Stimulated activated CD8-positive, alpha-beta memory T cell treated with anti-CD3 and anti-CD28 coated beads, Interleukin-4, amount 100 ng/mL, for 48 hours (primary cell): ENCODE measurements around the gene TMEM106B.

Experiments
- DNase-seq: peaks from one replicate; pipeline ENCODE4 v3.0.0-alpha.2; 2020

TMEM106B gene

DNA sequence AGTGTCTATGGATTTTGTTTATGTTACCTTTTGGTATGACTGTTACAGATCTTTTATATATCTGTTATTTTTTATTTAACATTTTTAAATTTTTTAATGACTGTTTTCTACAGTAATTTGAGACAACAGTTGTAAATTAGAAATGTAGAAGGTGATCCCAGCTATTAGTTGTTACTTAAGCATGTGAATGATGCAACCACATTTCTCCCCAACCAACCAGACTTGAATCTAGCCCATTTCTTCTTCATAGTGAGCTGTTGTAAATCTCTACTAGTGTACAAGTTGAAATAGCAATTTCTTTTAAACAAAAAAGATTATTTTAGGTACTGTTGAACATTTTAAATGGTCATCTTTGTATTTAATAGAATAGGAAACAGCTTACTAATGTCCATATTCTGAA, 18.0 kb downstream of the TMEM106B start:
- no peak for DNase-seq

DNA sequence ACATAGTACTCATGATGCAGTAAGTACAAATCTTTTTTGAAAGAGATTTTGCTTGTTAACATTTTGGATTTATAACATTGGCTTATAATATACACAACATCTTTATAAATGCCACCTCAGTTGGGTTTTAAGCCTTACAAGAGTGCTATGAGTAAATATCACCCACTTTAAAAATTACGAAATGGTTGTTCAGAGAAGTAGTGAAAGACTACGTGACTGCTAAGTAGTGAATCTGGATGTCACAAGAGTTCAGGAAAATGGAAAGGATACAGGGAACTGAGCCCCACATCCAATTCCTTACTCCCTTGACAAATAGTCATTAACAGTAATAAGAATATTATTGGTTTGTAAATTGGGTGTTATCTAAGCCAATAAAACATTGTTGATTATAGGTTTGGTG, 20.0 kb downstream of the TMEM106B start:
- DNase-seq, result no peak

DNA sequence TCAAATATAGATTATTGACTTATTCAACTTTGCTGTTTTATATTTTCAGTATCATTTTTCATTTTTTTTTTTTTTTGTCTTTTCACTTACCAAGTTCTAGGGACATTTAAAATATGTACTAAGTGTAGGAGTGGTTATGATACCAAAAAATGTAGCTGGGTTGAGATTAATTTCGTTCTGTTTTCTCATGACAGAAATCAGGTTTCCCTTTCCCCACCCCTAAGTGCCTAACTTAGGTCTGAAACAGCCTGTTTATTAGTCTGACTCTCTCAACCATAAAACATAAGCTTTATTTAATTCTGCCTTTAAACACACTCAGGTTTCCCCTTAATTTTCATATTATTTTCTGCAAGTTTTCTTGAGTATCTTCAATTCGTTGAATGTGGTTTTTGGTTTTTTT, 22.1 kb downstream of the TMEM106B start:
- DNase-seq, result no peak

DNA sequence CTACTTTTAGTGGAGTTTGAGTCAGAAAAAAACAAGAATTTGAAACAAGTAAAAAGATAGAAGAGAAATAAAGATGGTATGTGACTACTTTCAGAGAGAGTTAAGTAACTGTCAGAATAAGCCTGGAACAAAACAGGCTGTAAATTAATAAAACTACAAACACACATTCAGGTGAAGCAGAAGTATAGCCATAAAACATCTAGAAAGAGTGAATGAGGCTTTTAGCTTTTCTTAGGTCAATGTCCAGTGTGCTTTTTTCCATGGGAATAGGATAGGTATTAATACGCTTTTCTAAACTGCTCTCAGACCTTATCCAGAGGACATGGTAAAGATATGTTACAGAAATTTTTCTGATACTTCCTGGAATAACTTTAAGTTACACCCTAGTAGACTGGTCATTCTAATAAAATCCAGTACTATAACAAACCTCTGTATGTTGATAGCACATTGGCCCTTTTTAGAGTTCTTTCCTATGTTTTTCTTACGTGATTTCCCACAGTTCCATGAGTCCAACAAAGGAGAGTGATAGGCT, 23.3 kb downstream of the TMEM106B start:
- no peak for DNase-seq

DNA sequence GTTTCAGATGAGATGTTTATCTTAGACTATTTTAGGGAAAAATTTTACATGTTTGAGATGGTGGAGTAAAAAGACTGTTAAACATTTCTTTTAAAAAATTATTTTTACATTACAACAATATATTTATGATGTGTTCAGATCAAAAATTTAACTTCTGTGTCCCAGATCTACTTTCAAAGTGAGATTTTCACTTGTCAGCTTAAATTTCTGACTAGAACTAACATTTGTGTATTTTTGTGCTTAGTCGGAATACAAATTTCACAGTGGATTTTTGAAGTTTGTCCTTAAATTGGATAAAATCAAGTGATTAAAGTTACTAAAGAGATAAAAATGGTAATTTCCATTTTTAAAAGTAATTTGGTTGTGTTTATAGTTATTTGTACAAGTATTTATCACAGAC, 24.9 kb downstream of the TMEM106B start:
- no peak for DNase-seq

DNA sequence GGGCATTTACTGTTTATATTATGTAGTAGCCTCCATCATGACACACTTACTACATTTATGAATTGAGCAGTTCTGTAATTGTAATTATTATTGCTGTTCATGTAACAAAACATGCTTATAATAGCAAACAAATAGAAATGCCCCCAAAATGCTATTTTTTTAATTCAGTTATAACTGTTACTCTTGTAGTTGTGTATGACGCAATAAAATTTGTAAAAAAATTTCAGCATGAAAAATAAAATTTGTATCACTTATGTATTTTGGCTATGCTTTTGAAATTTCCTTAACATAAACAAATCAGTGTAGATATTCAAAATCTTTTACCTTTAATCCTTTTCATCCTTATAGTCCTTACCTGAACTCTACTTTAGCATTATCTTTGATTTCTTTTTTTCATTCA, 25.9 kb downstream of the TMEM106B start:
- DNase-seq, result no peak

DNA sequence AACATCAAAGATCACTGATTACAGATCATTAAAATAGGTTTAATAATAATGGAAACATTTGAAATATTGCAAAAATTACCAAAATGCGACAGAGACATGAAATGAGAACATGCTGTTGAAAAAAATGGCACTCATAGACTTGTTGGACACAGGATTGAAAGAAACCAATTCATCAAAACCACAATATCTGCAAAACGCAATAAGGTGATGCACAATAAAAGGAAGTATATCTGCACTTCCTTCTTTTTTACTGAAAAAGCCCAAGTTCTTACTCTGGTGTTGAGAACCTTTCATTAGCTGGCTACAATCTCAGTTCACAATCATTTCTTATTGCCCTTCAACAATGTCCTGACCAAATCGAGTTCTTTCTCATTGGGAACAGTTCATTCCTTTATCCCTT, 28.7 kb downstream of the TMEM106B start:
- DNase-seq, result no peak

DNA sequence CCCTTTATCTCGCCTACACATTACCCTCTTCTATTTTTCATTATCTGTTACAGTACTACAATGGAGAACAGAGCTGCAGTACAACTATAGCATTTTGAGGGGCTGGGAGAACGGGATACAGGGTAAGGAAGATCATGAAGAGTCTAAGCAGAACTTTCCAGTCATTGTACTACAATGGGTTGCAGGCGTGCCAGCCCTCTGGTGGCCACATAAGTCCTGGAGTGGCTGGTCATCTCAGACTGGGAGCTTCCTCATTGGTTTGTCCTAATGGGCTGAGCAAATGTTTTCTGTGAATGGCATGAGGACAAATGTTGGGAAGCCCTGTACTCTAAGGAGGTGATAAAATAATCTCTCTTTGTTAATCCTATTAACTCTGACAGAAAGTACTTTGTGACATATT, 33.0 kb downstream of the TMEM106B start:
- DNase-seq, result no peak

DNA sequence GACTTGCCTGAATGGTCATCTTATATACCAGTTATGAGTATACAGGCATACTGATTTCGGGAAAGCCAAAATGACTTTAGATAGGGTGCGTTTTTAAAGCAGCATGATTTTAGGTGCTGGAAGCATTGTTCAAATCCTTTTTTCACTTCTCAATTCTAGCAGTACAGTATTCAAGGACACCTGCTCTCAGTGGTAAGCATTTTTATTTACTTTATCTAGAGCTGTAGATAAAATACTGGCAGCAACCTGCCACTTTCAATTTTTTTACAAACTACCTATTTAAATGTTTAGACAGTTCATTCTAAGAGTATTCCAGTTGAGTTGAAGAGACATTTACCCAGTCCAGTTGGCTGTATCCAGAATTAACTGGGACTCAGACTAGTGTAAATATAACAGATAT, 33.6 kb downstream of the TMEM106B start:
- DNase-seq, result no peak

DNA sequence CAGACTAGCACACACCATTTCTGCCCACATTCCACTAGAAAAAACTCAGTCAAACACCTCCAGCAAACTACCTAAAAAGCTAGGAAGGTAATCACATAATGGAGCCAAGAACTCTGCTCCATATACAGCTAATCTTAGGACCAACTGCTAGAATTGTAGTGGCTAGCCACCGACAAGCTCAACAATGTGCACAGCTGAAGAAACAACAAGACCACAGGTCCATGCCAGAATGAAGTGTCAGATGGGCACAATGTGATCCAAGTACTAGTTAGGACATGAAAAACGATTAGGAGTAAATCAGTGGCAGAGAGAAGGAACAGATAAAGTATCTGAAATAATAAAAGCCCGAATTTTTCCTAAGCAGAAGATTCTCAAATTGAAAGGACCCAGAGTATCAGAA, 38.6 kb downstream of the TMEM106B start:
- no peak for DNase-seq

DNA sequence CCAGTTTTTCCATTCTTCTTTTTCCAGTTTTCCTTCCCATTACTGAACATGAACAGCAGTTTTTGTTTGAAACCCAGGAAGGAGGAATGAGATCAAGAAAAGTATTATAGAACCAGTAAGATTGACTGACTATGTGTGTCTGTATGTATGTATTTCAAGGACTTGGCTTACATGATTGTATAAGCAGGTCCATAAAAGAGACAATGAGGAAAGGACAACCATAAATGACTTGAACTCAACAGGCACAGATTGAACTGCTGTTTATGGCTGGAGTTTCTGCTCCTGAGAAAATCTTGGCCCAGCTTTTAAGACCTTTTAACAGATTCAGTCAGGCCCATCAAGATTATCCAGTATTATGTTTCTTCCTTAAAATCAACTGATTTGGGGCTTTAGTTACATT, 39.1 kb downstream of the TMEM106B start:
- DNase-seq, result no peak

DNA sequence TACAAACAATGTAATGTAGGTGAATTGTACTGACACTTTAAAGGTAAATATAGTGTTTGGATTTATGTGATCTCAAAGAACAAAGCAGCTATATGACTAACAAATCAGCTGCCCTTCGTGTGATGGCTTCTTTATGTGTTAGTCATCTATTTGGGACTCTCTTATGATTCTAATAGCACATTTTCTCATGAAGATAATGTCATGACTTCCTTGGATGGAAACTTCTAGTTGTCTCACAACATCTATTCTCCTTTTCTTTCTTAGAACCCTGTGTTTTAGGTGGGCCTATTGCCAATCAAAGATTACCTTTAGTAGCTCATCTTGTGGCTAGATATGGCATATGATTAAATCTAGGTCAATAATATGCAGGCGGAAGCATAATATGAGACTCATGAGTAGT, 45.0 kb downstream of the TMEM106B start:
- DNase-seq, result no peak

DNA sequence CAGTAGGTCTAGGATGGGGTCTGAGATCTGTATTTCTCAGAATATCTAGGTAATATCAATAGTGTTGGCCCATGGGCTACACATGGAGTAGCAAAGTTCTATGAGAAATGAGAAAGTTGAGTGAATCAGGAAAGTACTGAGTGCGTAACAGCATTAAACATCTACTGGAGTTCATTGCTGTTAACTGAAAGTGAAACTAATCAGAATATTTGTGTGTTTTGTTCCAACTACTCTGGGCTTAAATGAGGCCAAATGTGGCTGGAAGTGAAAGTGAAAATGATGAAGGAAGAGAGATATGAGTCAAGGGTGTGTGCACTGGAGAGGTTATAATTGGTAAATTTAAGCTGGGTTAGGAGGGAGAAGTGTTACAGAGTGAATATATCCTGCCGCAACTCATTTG, 46.5 kb downstream of the TMEM106B start:
- DNase-seq, result no peak

DNA sequence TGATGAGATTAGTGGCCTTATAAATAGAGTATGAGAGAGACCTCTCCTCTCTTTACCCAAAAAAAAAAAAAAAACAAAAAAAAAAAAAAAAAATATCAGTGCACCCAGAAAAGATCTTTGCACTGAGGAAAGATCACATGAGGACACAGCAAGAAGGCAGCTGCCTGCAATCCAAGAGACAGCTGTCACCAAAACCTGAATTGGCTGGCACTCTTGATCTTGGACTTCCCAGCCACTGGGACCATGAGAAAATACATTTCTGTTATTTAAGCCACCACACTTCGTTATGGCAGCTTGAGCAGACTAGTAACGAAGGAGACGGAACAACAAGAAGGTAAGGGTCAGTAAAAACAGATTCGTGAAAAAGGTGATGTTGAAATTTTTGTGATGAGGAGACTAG, 47.0 kb downstream of the TMEM106B start:
- DNase-seq, result no peak

DNA sequence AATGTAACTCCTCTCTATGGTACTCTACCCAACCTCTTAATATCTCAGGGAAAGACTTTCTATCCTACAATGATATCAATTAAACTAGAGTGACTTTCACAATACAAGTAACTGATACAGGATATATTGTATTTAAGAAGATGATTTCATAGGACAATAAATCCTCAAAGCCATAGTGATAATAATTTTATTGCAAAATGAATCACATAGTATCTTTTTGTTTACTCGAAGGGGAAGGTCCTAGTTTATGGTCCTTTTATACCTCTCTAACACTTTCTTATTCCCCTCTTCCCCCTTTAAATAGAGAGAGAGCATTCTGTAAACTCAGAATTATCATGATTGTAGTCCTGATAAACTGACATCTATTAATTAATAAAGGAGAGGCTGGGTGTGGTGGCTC, 56.4 kb downstream of the TMEM106B start:
- DNase-seq, result no peak

DNA sequence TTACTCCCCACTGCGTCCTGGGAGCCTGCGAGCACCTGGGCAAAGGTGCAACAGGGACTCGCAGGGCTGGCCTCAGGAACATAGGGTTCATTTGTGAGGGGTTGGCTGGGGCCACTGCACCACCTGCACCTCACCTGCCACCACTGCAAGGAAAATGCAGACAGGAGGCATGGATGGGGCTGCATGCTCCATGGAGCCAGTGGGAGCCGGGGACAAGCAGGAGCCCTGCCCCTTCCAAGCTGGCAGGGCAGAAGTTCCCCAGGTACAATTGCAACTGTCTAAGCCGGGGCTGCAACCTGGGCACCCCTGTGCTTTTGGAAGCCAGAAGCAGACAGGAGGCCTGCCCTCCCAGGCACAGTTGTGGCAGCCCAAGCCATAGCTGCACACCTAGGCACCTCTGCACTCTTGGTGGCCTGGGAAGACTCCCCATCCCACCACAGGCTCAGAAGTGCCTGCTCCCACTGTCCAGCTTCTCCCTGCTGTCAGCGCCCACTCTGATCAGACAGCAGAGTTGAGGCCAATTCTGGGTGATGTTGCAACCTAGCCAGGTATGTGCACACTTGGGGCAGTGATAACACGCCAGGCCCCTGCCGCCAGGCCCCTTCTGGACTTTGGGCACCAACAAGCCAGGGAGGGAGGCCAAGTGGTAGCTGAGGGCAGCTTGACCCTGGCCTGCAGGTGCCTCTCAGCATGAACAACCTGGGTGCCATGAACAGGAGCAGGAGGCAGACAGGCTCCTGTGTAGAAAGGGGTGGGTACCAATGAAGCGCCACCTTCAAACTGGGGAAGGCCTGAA, 58.2 kb downstream of the TMEM106B start:
- DNase-seq, result no peak

DNA sequence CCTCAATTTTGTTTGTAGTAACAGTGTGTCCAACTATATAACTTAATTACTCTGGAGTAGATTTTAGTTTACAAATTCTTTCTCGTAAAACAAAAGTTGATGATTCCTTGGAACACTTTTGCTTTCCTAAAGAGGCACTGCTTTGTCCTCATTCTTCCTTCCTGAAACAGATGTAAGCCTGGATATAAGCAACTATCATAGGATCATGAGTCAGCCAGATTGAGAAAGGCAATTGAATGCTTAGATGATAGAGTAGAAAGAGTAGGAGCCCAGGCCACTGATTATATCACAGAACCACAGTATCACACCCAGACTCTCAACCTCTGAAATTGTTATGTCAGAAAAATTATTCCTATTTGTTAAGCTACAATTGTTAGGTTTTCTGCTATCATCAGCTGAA, 69.9 kb downstream of the TMEM106B start:
- no peak for DNase-seq

DNA sequence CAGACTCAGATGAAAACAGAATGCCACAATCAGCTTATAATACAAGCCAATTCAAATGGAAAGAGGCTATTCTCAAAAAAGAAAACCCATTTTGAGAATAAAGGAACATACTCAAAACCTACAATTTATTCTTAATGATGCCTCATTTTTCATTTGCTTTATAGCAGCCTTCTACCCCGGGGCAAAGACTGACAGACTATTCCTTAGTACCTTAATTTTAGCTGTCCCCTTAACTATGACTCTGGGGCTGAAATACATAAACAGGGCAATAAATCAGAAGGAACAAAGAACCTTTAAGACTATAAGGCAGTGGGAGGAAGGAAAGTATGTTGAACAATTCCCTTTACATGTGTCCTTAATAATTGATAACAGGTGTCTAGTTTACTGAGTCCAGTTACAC, 76.8 kb downstream of the TMEM106B start:
- no peak for DNase-seq

DNA sequence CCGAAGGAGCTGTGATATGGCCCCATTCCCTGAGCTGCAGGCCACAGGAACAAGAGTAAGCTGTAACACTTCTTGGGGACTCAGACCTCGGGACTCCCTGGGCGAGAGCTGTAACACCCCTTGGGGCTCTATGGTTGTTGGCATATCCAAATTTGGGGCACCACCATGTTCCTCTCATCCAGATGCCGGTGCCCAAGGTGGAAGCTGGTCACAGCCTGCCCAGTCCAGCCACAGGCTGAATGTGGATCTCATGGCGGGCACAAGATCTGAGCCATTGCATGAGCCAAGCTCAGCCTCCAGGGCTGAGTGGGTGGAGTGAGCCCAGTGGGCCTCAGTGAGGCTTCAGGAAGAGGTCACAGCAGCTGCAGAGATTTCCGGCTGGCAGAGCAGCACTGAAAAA, 78.9 kb downstream of the TMEM106B start:
- DNase-seq, result no peak

DNA sequence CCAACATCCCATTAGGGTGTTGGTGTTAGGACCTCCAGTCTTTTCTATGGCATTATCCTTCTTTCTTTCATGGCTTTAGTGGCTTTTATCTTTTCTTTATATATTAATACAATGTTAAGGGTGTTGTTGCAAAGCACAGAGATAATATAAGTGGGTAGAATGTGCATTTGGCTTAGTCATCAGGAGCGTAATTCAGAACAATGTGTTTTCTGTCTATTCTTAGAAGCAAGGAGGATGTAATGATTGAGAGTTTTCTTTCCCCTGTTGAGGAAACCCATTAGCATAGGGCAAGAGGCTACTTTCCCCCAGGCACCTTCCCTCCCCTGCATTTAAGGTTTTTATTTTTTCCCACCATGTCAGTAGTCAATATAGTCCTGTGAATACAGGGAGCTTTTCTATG, 79.7 kb downstream of the TMEM106B start:
- no peak for DNase-seq

DNA sequence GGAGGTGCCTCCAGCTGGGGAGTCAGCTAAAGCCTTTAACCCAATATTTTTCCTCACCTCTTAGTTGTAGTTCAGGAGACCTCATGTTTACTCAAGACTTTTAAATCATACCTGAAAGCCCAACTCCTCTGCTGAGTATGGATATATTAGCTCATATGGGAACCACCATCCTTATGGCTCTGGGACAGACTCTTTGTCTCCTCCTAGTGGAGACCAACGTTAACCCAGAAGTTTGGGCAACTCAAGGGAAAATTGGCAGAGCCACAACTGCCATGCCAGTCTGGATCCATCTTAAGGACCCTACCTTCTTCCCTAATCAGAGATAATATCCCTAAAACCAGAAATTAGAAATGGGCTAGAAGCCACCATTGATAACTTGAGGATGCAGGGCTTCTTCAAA, 80.8 kb downstream of the TMEM106B start:
- no peak for DNase-seq
